NCI-H2029 (cell line): ENCODE results near the gene ZFYVE27.
"Not testable (repeated sequence)": the region's sequence is repeated elsewhere in the genome, so short reads cannot be mapped to it uniquely, and the experiment has no call there.

Experiments used
- DNase-seq: peaks from one replicate; lab custom pipeline; 2025; lab: John Stamatoyannopoulos, UW

ZFYVE27 gene, protein sequence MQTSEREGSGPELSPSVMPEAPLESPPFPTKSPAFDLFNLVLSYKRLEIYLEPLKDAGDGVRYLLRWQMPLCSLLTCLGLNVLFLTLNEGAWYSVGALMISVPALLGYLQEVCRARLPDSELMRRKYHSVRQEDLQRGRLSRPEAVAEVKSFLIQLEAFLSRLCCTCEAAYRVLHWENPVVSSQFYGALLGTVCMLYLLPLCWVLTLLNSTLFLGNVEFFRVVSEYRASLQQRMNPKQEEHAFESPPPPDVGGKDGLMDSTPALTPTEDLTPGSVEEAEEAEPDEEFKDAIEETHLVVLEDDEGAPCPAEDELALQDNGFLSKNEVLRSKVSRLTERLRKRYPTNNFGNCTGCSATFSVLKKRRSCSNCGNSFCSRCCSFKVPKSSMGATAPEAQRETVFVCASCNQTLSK

DNA sequence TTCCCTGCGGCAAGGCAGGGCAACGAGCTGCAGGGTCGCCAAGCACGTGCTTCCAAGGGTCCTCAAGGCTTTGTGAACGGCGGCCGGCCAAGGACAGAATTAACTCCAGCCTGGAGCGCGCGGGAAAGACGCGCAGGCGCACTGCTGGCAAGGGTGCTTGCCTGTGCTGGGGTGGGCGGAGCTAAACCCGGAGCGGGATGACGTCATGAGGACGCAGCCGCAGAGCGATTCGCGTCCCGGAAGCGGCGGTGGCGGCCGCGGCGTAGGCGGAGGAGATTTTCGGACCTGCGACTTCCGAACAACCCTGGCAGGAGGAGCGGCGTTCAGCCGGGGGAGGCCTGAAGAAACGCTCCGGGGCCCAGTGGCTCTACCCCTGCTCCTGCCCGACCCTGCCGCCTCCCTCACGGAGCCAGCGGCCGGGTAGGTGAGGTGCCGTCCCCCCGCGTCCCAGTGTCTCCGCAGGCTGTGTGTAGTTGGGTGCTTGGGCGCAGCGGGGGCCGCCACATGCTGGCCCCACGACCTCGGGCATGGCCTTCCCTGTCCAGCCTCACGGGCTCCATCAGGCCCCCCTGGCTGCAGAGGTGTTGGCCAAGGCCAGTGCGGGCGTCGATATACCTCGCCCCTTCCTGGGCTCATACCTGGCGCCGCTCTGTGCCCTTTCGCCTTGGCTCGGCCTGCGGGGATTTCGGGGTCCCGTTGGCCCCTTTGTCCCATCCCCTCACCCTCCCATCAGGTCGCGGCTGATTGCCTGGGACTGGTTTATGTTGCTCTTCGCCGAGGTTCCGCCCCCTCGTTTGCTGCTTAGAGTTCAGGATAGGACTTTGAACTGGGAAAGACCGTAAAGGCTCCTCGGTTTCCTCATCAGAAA is at the start of gene ZFYVE27:
ZFYVE27 (plus strand) TSS at position 227 of the 868 bp plus-strand sequence. CDS start 1,350 bp downstream, outside the sequence.
- DNase-seq, result peak; percentile 74

DNA sequence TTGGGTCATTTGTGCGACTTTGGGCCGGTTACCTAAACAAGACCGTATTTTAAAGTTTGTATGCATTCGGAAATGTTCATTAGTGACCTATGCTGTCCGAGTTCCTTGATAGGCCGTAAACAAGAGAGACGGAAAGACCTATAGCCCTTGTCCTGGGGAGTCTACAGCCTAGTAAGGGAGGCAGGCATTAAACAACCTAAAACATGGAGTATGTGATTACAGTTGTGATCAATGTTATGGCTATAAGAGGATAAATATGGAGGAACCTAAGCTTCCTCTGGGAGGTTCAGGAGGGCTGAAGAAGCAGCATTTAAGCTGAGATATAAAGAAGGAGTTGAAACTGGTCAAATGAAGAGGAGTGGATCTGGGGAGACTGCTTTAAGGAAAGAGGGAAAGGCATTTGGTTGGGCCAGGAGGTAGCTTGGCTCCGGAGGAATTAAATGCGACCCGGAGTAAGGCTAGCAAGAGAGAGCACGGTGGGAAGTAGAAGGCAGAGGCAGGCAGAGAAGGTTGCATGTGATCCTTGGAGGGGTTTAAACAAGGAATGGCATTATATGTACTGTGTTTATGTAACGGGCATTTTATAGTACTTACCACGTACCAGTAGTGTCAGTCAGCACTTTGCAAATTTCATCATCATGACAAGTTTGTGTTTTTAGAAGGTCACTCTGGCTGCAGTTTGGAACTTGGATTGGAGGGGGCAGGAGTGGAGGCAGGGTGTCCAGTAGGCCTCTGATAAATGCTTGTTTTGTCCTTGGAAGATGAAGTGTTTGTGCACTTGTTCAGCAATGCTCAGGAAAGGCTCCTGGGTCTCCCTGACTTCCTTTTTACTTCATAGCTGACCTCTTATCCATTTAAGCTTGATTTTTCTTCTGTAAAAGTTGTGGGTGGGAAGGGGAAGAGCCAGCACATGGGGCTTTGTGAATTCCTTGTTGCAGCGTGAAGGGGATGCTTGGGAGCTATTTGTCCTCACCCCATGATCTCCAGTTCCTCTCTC is 48.8 kb upstream of the ZFYVE27 start:
- DNase-seq, result no peak

DNA sequence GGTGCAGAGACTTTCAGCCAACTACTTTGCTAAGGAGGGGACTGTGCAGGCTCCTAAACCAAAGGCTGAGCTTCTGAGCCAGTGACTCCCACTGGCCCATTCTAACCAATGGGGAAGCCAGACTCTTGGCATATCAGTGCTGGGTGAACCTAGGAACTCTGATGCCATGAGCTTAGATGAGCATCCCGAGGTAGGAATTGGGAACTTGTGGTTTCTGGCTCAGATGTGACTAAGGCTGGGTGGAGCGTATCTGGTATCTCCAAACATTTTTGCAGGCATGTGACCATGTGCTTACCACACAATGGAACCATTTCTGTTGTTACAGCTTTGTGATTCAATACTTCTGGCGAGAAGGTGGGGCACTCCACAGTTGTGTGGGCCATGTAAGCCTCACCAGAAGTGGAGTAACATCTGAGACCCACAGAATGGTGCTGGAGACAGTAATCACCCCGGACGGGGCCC is 47.3 kb upstream of the ZFYVE27 start:
- DNase-seq, result no peak

DNA sequence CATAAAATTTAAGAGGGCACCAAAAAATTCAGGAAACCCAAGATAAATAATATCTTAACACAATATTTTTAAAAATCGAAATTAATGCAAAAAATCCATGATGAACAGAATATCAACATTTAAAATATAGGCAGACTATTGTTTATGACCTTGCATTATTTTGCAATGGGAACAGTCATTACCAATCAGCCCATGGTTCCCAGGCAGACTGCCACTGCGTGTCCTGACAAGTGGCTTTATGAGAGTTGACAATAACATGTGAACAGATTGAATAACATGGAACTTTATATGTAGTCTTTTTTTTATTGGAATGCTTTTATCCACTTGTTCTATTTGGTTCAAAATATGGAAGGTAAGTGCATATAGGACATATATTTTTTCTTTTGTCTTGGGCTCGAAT is 46.8 kb upstream of the ZFYVE27 start:
- DNase-seq, result no peak

DNA sequence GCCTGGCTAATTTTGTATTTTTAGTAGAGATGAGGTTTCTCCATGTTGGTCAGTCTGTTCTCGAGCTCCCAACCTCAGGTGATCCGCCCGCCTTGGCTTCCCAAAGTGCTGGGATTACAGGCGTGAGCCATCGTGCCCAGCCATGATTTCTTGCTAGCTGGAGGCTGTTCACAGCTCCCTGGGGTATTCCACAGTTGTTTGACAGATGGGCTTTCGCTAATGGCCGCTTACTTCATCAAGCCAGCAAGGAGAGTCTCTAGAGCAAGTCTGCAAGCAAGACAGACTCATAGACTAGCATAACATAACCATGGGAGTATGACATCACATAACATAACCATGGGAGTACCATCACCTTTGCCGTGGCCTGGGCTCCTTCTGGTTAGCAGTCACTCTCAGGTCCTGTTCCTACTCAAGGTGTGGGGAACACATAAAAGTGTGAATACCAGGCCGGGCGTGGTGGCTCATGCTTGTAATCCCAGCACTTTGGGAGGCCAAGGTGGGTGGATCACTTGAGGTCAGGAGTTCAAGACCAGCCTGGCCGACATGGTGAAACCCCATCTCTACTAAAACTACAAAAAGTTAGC is 38.8 kb upstream of the ZFYVE27 start:
- DNase-seq, result not testable (repeated sequence)

DNA sequence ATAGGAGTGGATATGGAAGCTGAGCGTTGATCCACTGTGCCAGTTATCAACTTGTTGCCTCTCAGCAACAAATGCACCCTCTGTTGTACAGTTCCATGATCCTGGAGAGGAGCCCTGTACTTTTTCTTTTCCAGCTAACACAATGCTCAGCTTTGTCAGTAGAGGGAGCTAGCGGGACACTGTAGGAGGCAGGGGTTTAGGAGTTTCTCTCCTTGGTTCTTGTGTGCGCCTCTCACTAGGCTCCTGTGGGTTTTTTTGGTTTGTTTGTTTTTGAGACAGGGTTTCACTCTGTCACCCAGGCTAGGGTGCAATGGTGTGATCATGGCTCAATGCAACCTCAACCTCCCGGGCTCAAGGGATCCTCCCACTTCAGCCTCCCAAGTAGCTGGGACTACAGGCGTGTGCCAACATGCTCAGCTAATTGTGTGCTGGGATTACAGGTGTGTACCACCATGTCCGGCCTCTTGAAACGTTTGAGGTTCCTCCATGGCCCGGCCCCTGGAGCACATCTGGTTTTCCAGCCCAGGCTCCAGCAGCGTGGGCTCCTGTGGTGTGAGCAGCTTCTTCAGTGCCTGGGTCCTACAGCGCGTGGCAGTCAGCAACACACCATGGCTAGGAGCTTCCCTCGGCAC is 35.4 kb upstream of the ZFYVE27 start:
- no peak for DNase-seq

DNA sequence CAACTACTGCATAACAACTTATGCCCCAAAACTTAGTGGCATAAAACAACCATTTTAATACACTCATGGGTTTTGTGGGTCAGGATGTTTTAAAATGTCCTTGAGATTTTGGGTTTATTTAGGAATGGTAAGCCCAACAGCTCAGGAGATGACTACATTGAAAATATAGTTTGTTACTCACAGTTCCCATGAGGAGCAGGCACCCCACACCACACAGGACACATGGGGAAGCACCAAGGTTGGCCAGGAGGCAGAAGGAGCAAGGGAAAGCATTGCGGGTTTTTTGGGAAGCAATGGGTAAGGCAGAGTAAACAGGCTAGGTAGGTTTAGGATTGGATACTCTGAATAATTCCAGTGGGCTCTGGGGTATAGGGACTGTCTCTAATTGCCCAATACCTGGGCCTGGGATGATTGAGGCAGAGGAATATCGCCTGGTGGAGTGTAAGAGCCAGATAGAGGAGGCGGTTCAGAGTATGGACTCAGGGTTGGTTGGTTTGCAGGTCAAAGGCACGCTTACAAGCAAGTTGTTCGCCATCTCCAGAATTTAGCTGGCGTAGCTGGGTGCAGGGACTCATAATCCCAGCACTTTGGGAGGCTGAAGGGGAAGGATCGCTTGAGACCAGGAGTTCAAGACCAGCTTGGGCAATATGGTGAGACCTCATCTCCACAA is 33.4 kb upstream of the ZFYVE27 start:
- no peak for DNase-seq

DNA sequence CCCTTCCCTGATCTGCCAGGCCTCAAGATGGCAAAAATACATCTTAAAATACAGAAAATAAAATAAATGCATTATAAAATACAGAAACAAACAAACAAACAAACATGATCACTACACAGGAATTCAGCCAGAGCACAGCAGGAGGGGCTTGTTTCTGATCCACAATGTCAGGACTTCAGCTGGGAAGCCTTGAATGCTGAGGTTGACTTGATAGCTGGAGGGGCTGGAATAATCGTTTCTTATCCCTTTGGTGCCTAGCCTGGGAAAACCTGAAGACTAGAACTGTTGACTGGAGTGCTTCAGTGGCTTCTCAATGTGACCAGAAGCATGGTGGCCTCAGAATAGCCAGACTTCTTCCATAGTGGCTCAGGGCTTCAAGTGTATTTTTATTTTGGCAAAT is 32.6 kb upstream of the ZFYVE27 start:
- DNase-seq, result no peak

DNA sequence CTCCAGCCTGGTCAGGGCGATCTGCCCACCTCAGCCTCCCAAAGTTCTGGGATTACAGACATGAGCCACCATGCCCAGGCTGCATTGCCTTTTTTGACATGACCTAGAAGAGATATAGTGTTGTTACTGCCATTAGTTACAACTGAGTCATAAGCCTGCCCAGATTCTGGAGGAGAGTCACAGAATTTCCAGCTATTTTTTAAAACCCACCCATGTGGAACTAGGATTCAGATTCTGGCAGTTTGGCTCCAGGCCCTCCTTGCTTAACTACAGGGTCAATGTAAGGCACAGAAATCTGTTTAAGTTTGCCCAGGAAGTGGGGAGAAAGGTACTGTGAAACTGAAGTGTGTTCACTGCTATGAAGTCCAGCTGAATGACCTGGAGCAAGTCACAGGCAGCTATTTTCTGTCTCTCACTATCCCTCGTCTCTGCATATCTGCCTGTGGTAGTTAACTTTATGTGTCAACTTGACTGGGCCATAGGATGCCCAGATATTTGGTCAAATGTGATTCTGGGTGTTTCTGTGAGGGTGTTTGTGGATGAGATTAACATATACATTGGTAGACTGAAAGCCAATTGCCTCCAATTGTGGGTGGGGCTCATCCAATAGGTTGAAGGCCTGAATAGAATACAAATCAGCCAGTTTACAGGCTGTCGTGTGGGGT is 31.8 kb upstream of the ZFYVE27 start:
- no peak for DNase-seq

DNA sequence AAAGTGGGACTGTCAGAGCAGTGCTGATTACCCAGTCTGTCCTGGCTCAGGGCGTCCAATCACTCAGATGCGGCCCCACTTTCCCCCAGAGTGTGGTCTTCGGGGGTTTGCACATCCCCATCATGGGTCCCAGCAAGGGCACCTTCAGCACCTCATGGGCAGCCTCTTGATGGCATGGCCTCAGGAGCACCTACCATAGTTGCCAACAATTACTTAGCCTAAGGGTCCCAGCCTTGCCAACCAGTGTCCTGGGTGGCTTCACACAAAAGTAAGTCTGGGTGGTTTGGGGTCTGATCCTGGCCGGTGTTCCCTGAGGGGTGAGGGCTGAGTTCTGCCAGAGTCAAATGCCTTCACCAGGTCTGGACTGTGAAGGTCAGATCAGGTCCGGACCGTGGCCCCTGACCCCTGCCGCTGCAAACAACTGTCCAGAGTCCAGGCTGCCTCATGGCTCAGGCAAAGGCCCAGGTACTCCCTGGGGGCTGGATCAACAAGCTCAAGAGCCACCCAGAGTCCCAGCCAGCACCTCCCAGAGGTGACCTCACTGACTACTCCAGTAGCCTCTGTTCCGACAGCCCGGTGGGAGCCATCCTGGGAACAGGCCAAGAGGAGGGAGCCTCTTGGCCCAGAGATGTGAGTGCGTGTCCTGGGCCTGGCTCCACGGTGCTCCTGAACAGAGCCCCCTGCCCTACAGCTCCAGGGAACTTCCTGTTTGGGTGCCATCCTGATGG is 29.6 kb upstream of the ZFYVE27 start:
- DNase-seq, result no peak

DNA sequence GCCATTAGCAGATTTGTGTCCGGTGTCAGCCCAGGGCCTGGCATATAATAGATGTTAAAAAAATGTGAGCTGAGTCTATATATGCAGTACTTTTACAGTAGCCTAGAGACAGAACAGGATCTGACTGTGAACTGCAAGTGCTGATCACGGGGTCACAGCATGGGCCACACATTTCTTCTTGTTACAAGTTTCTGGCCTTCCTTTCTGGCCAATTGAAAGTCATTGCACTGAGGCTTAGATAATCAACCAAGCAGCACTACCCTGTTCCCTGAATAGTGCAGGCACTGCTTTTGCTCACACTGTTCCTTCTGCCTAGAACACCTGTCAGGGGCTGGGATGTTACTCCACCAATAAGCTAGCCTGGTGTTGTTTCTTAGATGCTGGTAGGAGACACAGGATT is 28.8 kb upstream of the ZFYVE27 start:
- no peak for DNase-seq

DNA sequence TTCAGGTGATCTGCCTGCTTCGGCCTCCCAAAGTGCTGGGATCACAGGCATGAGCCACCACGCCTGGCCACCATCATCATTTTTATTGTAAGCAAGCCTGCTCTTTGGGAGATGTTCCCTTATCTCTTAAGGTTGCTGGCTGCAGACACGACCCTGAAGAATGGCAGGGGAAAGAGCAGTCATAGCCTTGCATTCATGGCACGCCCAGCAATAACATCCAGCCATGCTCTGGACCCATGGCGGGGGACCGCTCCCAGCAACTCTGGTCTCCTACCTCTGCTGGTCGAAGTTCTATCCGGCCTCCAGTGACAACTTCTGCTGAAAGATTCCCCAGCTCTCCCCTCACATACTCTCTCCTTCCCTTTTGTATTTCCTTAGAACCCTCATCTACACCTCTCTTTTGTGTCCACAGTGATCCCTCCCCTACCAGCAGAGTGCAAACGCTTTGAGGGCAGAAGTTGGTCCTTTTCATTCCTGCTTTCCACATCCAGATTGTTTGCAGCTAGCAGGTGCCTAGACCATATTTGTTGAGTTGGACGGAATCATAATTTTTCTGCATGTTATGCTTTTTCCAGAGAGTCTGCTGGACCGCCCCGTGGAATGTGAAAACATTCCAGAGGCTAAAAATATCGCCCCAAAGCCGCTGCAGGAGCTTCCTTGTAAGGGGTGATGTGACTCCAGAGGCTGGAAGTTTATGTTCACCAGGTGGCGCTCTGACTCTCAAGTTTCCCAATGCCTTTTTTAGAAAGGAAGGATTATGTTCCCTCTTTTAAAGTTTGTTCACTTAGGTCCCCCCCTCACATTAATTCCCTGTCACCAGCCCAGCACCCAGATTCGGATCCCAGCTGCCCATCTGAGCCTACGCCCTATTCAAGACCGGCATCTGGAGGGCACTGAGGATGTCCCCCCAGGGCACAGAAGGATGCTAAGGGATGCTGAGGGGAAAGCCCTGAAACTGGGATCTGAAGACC is 27.7 kb upstream of the ZFYVE27 start:
- DNase-seq, result no peak

DNA sequence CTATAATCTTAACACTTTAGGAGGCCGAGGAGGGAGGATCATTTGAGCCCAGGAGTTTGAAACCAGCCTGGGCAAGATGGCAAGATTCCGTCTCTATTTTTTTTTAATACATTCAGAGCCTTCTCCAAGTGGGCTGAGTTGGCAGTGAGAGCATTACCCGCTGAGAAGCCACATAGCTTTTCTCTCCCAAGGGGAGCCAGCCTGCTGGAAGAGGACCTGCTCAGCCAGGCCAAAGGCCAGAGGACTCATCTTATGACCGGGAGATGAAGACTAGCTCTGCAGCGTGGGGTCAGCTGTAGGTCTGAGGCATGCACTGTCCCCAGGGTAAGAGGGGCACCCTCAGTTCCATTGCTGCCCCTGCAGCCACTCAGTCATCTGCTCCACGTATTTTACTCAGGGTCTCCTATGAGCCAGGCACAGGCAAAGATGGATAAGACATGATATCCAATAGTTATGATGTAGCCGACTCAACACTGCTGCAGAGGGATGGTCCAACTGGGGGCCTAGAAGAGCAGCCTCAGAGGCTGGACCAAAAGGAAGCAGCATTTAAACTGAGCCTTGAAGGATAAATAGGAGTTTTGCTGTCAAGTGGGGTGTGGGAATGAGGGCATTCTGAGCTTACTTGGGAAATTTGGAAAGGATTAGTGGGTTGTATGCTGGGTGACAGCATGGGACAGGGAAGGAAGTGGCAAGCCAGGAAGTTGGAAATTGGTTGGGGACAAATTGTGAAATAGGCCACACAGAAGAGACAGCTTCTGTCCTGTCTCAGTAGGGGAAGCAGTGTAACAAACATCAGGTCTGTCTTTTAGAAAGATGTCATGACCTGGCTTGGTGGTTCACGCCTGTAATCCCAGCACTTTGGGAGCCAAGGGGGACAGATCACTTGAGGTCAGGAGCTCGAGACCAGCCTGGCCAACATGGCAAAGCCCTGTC is 25.0 kb upstream of the ZFYVE27 start:
- no peak for DNase-seq

DNA sequence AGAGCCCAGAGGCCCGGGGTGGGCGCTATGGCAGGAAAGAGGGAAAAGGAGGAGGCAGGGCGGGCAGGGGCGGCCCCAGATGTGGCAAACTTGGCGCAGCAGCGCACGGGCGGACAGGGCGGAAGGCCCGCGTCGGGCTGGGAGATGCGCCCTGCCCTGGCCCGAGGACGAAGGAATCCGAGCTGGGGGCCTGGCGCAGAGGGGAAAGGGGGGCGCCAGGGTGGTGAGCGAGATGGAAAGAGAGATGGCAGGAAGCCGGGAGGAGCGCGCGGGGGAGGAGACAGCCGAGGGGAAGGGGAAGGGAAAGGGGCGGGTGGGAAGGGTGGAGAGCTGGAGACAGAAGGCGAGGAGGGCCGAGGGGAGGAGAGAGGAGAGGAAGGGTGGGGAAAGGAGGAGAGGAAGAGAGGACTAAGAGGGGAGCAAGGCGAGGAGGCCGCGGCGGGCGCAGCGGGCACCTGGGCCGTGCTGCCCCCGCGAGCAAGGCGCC is 23.5 kb upstream of the ZFYVE27 start, which contains the start of gene MARVELD1:
MARVELD1 (plus strand) TSS at position 392 of the 487 bp plus-strand sequence. CDS start 147 bp downstream, outside the sequence.
- no peak for DNase-seq

DNA sequence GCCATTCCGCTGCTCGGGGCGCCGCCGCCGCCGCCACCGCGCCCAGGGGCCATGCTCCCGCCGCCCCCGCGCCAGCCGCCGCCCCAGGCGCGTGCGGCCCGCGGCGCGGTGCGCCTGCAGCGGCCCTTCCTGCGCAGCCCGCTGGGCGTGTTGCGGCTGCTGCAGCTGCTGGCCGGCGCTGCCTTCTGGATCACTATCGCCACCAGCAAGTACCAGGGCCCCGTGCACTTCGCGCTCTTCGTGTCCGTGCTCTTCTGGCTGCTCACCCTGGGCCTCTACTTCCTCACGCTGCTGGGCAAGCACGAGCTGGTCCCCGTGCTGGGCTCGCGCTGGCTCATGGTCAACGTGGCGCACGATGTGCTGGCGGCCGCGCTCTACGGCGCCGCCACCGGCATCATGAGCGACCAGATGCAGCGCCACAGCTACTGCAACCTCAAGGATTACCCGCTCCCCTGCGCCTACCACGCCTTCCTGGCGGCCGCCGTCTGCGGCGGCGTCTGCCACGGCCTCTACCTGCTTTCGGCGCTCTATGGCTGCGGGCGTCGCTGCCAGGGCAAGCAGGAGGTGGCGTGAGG is 23.0 kb upstream of the ZFYVE27 start:
- no peak for DNase-seq
